Trophoblast cell (in vitro differentiated cells and primary cell): ENCODE measurements around the gene FAM193A.

Source experiments
- DNase-seq, 2 donors: peaks; one replicate each; pipeline ENCODE4 v3.0.0-alpha.2; 2016
- H2AFZ ChIP-seq: 2 replicates; pipeline ENCODE4 v1.6.1; 2013; ENCODE audit warnings: low read length, moderate library complexity, mild to moderate bottlenecking; ENCODE audit not compliant: insufficient read depth, poor library complexity
- H2AK5ac ChIP-seq: 2 replicates; pipeline ENCODE4 v1.6.1; 2013; ENCODE audit warnings: mild to moderate bottlenecking, low read length
- H2BK120ac ChIP-seq: 2 replicates; pipeline ENCODE4 v1.6.1; 2013; ENCODE audit warnings: low read length, mild to moderate bottlenecking, moderate library complexity; ENCODE audit not compliant: insufficient read depth, poor library complexity
- H2BK12ac ChIP-seq: 2 replicates; pipeline ENCODE4 v1.6.1; 2013; ENCODE audit warnings: mild to moderate bottlenecking, low read length, moderate library complexity
- H2BK5ac ChIP-seq: 2 replicates; pipeline ENCODE4 v1.6.1; 2013; ENCODE audit warnings: low read length, low read depth, moderate library complexity, mild to moderate bottlenecking; ENCODE audit not compliant: poor library complexity
- H3K14ac ChIP-seq: 2 replicates; pipeline ENCODE4 v1.6.1; 2013; ENCODE audit warnings: mild to moderate bottlenecking, low read length
- H3K18ac ChIP-seq: 2 replicates; pipeline ENCODE4 v1.6.1; 2013; ENCODE audit warnings: mild to moderate bottlenecking, low read length
- H3K23ac ChIP-seq: 2 replicates; pipeline ENCODE4 v1.6.1; 2013; ENCODE audit warnings: low read length
- H3K27ac ChIP-seq: 2 replicates; pipeline ENCODE4 v1.5.1; 2013; ENCODE audit warnings: low read depth, mild to moderate bottlenecking, inconsistent platforms, low read length, moderate library complexity
- H3K27me3 ChIP-seq: 2 replicates; pipeline ENCODE4 v1.6.1; 2013; ENCODE audit warnings: inconsistent platforms, mild to moderate bottlenecking, low read length, moderate library complexity; ENCODE audit not compliant: insufficient read depth
- H3K36me3 ChIP-seq, 2 experiments: 1 replicate in 1 of 2; 2 replicates in 1 of 2; pipeline ENCODE4 v1.6.1; 2013; ENCODE audit warnings: low read length in 2 of 2, mild to moderate bottlenecking in 2 of 2, moderate library complexity in 1 of 2; ENCODE audit not compliant: insufficient read depth in 2 of 2, control insufficient read depth in 1 of 2
- H3K4ac ChIP-seq: 2 replicates; pipeline ENCODE4 v1.6.1; 2013; ENCODE audit warnings: low read depth, mild to moderate bottlenecking, low read length, moderate library complexity
- H3K4me1 ChIP-seq, 2 experiments: 1 replicate in 1 of 2; 2 replicates in 1 of 2; pipeline ENCODE4 v1.6.1; 2013; ENCODE audit warnings: low read length in 2 of 2, mild to moderate bottlenecking in 2 of 2, moderate library complexity in 1 of 2; ENCODE audit not compliant: insufficient read depth in 2 of 2, control insufficient read depth in 1 of 2
- H3K4me2 ChIP-seq: 2 replicates; pipeline ENCODE4 v1.6.1; 2013; ENCODE audit warnings: inconsistent platforms, mild to moderate bottlenecking, low read length, moderate library complexity
- H3K4me3 ChIP-seq: 2 replicates; pipeline ENCODE4 v1.5.1; 2013; ENCODE audit warnings: mild to moderate bottlenecking, low read depth, low read length, inconsistent platforms
- H3K79me1 ChIP-seq: one replicate; pipeline ENCODE4 v1.6.1; 2013; ENCODE audit warnings: low read length
- H3K79me2 ChIP-seq: 2 replicates; pipeline ENCODE4 v1.6.1; 2013; ENCODE audit warnings: low read length, mild to moderate bottlenecking; ENCODE audit not compliant: control insufficient read depth, insufficient read depth, poor library complexity
- H3K9ac ChIP-seq: 2 replicates; pipeline ENCODE4 v1.6.1; 2013; ENCODE audit warnings: mild to moderate bottlenecking, low read length
- H3K9me3 ChIP-seq: 2 replicates; pipeline ENCODE4 v1.6.1; 2013; ENCODE audit warnings: low read depth, mild to moderate bottlenecking, control low read depth, inconsistent platforms, low read length; ENCODE audit not compliant: insufficient read depth
- H4K12ac ChIP-seq: 2 replicates; pipeline ENCODE4 v1.6.1; 2013; ENCODE audit warnings: low read depth, mild to moderate bottlenecking, low read length, moderate library complexity
- H4K8ac ChIP-seq: 2 replicates; pipeline ENCODE4 v1.6.1; 2013; ENCODE audit warnings: low read depth, mild to moderate bottlenecking, low read length, moderate library complexity
- H4K91ac ChIP-seq: one replicate; pipeline ENCODE4 v1.6.1; 2013; ENCODE audit warnings: low read depth, mild to moderate bottlenecking, low read length, moderate library complexity
- WGBS: extraction: QIAGEN DNeasy Blood & Tissue Kit; methylation state at CpG from one replicate; pipeline ENCODE4 v1.1.7; 2013; ENCODE audit warnings: missing lambda C conversion rate; ENCODE audit not compliant: insufficient read length, insufficient coverage; ENCODE audit errors: extremely low coverage; 5-methylcytosine and 5-hydroxymethylcytosine counted together

FAM193A gene

DNA sequence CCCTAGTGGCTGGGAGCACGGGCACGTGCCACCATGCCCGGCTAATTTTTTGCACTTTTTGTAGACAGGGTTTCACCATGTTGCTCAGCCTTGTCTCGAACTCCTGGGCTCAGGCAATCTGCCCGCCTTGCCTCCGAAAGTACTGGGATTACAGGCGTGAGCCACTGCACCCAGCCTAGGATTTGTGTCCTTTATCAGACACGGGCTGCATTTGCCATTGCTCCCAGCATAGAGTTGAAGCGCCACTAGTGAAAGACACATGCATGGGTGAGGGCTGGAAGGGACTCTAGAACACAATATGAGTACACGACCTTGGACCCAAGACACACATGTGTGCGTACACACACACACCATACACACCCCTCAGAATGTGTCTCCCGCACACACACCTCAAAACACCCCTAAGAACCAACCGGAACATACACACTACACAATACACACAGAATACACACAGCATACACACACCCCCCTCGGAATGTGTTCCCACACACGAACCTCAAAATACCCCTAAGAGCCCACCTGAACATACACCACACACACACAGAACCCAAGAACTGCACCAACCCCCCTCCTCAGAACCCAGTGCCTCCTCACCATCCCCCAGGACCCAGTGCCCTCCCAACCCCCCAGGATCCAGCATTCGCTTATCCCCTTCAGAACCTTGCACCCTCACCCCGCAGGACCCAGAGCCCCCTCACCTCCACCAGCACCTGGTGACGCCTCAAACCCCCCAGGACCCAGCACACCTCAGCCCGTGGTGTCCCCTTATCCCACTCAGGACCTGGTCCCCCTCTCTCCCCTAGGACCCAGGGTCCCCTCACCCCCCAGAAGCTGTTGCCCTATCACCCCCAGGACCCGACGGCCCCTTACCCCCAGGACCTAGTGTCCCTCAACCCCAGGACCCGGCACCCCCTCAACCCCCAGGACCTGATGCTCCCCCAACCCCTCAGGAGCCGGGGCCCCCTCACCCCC, 218.7 kb downstream of the FAM193A start:
- Histone ChIP-seq H3K14ac (peak overlapping the region; percentile 83), H2AK5ac (peak overlapping the region; percentile 67), H3K36me3 (peaks cover 4% of the 10 kb centered on the region in 2 experiments), H4K8ac (peak overlapping the region; percentile 44), H3K9me3 (no peaks in the 10 kb centered on the region), H2BK5ac (peak overlapping the region; percentile 42), H3K27ac (peak overlapping the region; percentile 62), H2AFZ (peak overlapping the region; percentile 37), H3K4ac (peak overlapping the region; percentile 97), H3K4me3 (peak overlapping the region; percentile 86), H4K91ac (peak overlapping the region; percentile 48), H3K79me2 (peaks cover 14% of the 10 kb centered on the region), H3K27me3 (no peaks in the 10 kb centered on the region), H3K79me1 (peaks cover 11% of the 10 kb centered on the region), H3K4me1 (peaks cover 15 to 21% of the 10 kb centered on the region in 2 experiments), H4K12ac (peak overlapping the region; percentile 83), H3K4me2 (peak overlapping the region; percentile 79), H3K18ac (peak overlapping the region; percentile 70), H3K23ac (peak overlapping the region; percentile 73), H3K9ac (peak overlapping the region; percentile 89), H2BK12ac (no peak overlapping the region), H2BK120ac (peak overlapping the region; percentile 5)
- no CpG with 5 or more reads among the region's 23 CpGs for WGBS
- DNase-seq = no peak

DNA sequence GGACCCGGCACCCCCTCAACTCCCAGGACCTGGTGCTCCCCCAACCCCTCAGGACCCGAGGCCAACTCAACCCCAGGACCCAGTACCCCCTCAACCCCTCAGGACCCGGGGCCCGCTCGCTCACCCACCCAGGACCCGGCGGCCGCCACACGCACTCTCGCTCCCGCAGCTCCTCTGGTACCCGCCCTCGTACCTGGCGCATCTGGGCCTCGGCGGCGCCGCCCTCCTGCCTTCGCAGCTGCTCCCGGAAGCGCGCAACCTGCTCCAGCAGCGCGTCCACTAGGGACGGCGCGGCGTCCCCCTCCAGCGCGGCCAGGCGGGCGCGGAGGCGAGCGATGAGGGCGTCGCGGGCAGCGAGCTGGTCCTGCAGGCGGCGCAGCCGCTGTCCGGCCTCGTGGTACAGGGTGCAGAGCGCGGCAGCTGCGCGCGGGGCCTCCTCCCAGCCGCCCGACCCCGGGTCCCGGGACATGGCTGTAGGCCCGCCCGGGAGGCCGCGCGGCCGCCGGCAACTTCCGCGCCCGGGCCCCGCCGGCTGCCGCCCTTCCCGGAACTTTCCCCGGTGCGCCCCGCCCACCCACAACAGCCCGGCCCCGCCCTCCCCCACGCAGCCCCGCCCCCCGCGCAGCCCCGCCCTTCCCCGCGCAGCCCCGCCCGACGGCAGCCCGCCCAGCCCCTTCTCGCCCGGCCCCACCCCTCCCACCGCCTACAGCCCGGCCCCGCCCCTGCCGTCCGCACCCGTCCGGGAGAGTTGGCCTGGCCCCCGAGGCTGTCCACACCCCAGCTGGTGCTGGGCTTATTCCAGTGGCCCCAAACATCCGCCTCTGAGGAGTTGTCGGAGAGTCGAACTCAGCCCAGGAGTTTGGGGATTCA, 219.6 kb downstream of the FAM193A start, which contains the start of gene TNIP2:
TSS of gene TNIP2 (minus strand) at position 516 of the 870 bp plus-strand sequence. CDS start at position 469, 47 bp downstream.
- Histone ChIP-seq H4K91ac (peak within 1 kb of the TSS; percentile 48), H3K4me1 (peaks cover 15 to 16% of the 10 kb centered on the region in 2 experiments), H2BK12ac (peak within 1 kb of the TSS; percentile 29), H4K12ac (peak within 1 kb of the TSS; percentile 83), H2AFZ (peak within 1 kb of the TSS; percentile 8), H3K18ac (peak within 1 kb of the TSS; percentile 70), H4K8ac (peak within 1 kb of the TSS; percentile 89), H3K27ac (peak within 1 kb of the TSS; percentile 62), H3K79me2 (peaks cover 12% of the 10 kb centered on the region), H3K4me2 (peak within 1 kb of the TSS; percentile 79), H3K9ac (peak within 1 kb of the TSS; percentile 89), H3K79me1 (peaks cover 11% of the 10 kb centered on the region), H2AK5ac (peak within 1 kb of the TSS; percentile 67), H3K14ac (peak within 1 kb of the TSS; percentile 83), H3K4me3 (peak within 1 kb of the TSS; percentile 86), H3K36me3 (peaks cover 2 to 4% of the 10 kb centered on the region in 2 experiments), H3K4ac (peak within 1 kb of the TSS; percentile 97), H3K27me3 (no peaks in the 10 kb centered on the region), H2BK5ac (peak within 1 kb of the TSS; percentile 42), H2BK120ac (peak within 1 kb of the TSS; percentile 5), H3K9me3 (no peaks in the 10 kb centered on the region), H3K23ac (peak within 1 kb of the TSS; percentile 73)
- DNase-seq = peak; percentile 92 to 94
- WGBS = no CpG with 5 or more reads among the region's 96 CpGs

DNA sequence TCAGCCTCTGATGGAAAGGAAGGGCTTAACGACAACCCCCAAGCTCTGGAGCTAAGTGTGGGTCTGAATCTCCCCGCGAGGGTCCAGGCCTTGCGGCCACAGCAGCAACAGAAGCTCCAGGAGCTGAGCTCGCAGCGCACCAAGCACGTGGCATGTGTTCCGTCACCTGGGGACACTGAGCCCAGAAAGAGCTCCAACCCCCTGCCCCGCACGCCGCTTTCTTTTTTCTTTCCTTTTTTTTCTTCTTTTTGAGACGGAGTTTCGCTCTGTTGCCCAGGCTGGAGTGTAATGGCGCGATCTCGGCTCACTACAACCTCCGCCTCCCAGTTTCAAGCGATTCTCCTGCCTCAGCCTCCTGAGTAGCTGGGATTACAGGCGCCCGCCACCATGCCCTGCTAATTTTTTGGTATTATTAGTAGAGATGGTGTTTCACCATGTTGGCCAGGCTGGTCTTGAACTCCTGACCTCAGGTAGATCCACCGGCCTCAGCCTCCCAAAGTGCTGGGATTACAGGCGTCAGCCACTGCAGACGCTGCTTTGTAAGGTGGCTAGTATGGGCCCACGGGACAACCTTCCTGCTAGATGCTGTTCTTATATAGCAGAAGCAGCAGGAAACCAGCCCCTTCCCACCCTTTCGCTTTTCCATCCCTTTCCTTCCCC, 220.4 kb downstream of the FAM193A start:
- H3K36me3 ChIP-seq = peaks cover 2 to 4% of the 10 kb centered on the region in 2 experiments
- H2BK12ac ChIP-seq = peak overlapping the region; percentile 29
- no peaks in the 10 kb centered on the region for H3K27me3 ChIP-seq
- H2AFZ ChIP-seq = peak overlapping the region; percentile 4
- peak overlapping the region; percentile 56 for H4K8ac ChIP-seq
- peaks cover 12% of the 10 kb centered on the region for H3K79me2 ChIP-seq
- no peak overlapping the region for H2BK5ac ChIP-seq
- no peak overlapping the region for H3K27ac ChIP-seq
- H3K4ac ChIP-seq = no peak overlapping the region
- DNase-seq = no peak
- peak overlapping the region; percentile 3 for H2AK5ac ChIP-seq
- no peak overlapping the region for H3K23ac ChIP-seq
- H3K9me3 ChIP-seq = no peaks in the 10 kb centered on the region
- no peak overlapping the region for H3K9ac ChIP-seq
- no CpG with 5 or more reads among the region's 25 CpGs for WGBS
- peak overlapping the region; percentile 5 for H4K91ac ChIP-seq
- H3K4me3 ChIP-seq = peak overlapping the region; percentile 4
- no peak overlapping the region for H2BK120ac ChIP-seq
- peak overlapping the region; percentile 35 for H4K12ac ChIP-seq
- peak overlapping the region; percentile 53 for H3K4me2 ChIP-seq
- H3K79me1 ChIP-seq = peaks cover 11% of the 10 kb centered on the region
- H3K14ac ChIP-seq = no peak overlapping the region
- peaks cover 15 to 16% of the 10 kb centered on the region in 2 experiments for H3K4me1 ChIP-seq
- no peak overlapping the region for H3K18ac ChIP-seq
